ENCODE measurements around the gene DAPP1.

DAPP1 gene

GRCh38 chr4:99894161-99894997, 77.8 kb downstream of the DAPP1 start, which contains the start of gene LAMTOR3:
Gene LAMTOR3, minus strand, starts transcription at chr4:99894427. Its CDS starts 464 bp downstream, at chr4:99893963.
- H3K36me3 ChIP-seq (ENCODE audit: control insufficient read depth, insufficient read depth, low read length): no peaks in the 10 kb centered on the region
- H2AK5ac ChIP-seq (ENCODE audit: low read length): no peak within 1 kb of the TSS

GRCh38 chr4:99894998-99895397, 78.4 kb downstream of the DAPP1 start:
- H3K23ac ChIP-seq (ENCODE audit: low read length): no peak overlapping the region
- no peaks in the 10 kb centered on the region for H3K36me3 ChIP-seq (ENCODE audit: control insufficient read depth, insufficient read depth, low read length)
- no peak overlapping the region for H2BK15ac ChIP-seq (replicated peaks; ENCODE audit: low read depth)
- no peak for DNase-seq
- H3K4ac ChIP-seq (ENCODE audit: low read depth, low read length): no peak overlapping the region
- no peak overlapping the region for H4K5ac ChIP-seq (ENCODE audit: low read length)
- H3K4me1 ChIP-seq (ENCODE audit: control insufficient read depth, low read depth, low read length): peaks cover 2% of the 10 kb centered on the region
- H3K79me1 ChIP-seq (ENCODE audit: low read length): peaks cover 2% of the 10 kb centered on the region
- H2AK5ac ChIP-seq (ENCODE audit: low read length): no peak overlapping the region
- peak overlapping the region; percentile 77 for H3K9ac ChIP-seq (ENCODE audit: low read length)
- H2BK5ac ChIP-seq (ENCODE audit: low read length): no peak overlapping the region
- H3K4me3 ChIP-seq (ENCODE audit: low read length): no peak overlapping the region
- no peak overlapping the region for H3K56ac ChIP-seq (ENCODE audit: low read length)
- no peak overlapping the region for H3K18ac ChIP-seq (ENCODE audit: low read length)
- no peak overlapping the region for H2BK120ac ChIP-seq (ENCODE audit: low read depth, low read length)
- WGBS (ENCODE audit: extremely low coverage, insufficient coverage, low lambda C conversion rate): no CpG with 5 or more reads among the region's 16 CpGs
- no peak overlapping the region for H3K27ac ChIP-seq (ENCODE audit: low read depth, low read length)
- peak overlapping the region; percentile 79 for H3K4me2 ChIP-seq (ENCODE audit: low read length)
- peaks cover 6% of the 10 kb centered on the region for H3K79me2 ChIP-seq (ENCODE audit: control insufficient read depth, insufficient read depth, low read length)
- no peak overlapping the region for H4K8ac ChIP-seq (ENCODE audit: low read depth, low read length)
- H3K27me3 ChIP-seq (ENCODE audit: insufficient read depth, low read length, poor library complexity): no peaks in the 10 kb centered on the region

More at GRCh38 chr4:99894161-99894997, 77.8 kb downstream of the DAPP1 start, which contains the start of gene LAMTOR3:
- no peak within 1 kb of the TSS for H2BK5ac ChIP-seq (ENCODE audit: low read length)
- H2BK15ac ChIP-seq (replicated peaks; ENCODE audit: low read depth): no peak within 1 kb of the TSS
- H3K79me1 ChIP-seq (ENCODE audit: low read length): peaks cover 2% of the 10 kb centered on the region
- H3K4ac ChIP-seq (ENCODE audit: low read depth, low read length): no peak within 1 kb of the TSS
- H4K5ac ChIP-seq (ENCODE audit: low read length): peak within 1 kb of the TSS; percentile 27
- DNase-seq: peak; percentile 96
- H3K23ac ChIP-seq (ENCODE audit: low read length): no peak within 1 kb of the TSS
- H3K9ac ChIP-seq (ENCODE audit: low read length): peak within 1 kb of the TSS; percentile 77
- peak within 1 kb of the TSS; percentile 83 for H3K56ac ChIP-seq (ENCODE audit: low read length)
- H3K4me3 ChIP-seq (ENCODE audit: low read length): peak within 1 kb of the TSS; percentile 83
- no CpG with 5 or more reads among the region's 40 CpGs for WGBS (ENCODE audit: extremely low coverage, insufficient coverage, low lambda C conversion rate)
- peak within 1 kb of the TSS; percentile 21 for H3K18ac ChIP-seq (ENCODE audit: low read length)
- no peaks in the 10 kb centered on the region for H3K27me3 ChIP-seq (ENCODE audit: insufficient read depth, low read length, poor library complexity)
- no peak within 1 kb of the TSS for H2BK120ac ChIP-seq (ENCODE audit: low read depth, low read length)
- peaks cover 2% of the 10 kb centered on the region for H3K4me1 ChIP-seq (ENCODE audit: control insufficient read depth, low read depth, low read length)
- peak within 1 kb of the TSS; percentile 79 for H3K4me2 ChIP-seq (ENCODE audit: low read length)
- peak within 1 kb of the TSS; percentile 93 for H4K8ac ChIP-seq (ENCODE audit: low read depth, low read length)
- H3K79me2 ChIP-seq (ENCODE audit: control insufficient read depth, insufficient read depth, low read length): peaks cover 6% of the 10 kb centered on the region
- H3K27ac ChIP-seq (ENCODE audit: low read depth, low read length): no peak within 1 kb of the TSS

- no peak overlapping the region for H2BK120ac ChIP-seq (ENCODE audit: low read depth, low read length)
- no peak overlapping the region for H2BK15ac ChIP-seq (replicated peaks; ENCODE audit: low read depth)
- H3K9ac ChIP-seq (ENCODE audit: low read length): no peak overlapping the region
- no peak overlapping the region for H3K4me2 ChIP-seq (ENCODE audit: low read length)
- H4K5ac ChIP-seq (ENCODE audit: low read length): no peak overlapping the region
- no peak overlapping the region for H2AK5ac ChIP-seq (ENCODE audit: low read length)
- H4K8ac ChIP-seq (ENCODE audit: low read depth, low read length): no peak overlapping the region
- no peak overlapping the region for H3K27ac ChIP-seq (ENCODE audit: low read depth, low read length)
- H3K23ac ChIP-seq (ENCODE audit: low read length): no peak overlapping the region
- no peak overlapping the region for H3K18ac ChIP-seq (ENCODE audit: low read length)
- H3K79me2 ChIP-seq (ENCODE audit: control insufficient read depth, insufficient read depth, low read length): no peaks in the 10 kb centered on the region
- H2BK5ac ChIP-seq (ENCODE audit: low read length): no peak overlapping the region
- H3K4me3 ChIP-seq (ENCODE audit: low read length): no peak overlapping the region
- H3K4me1 ChIP-seq (ENCODE audit: control insufficient read depth, low read depth, low read length): no peaks in the 10 kb centered on the region
- H3K56ac ChIP-seq (ENCODE audit: low read length): no peak overlapping the region
- DNase-seq: no peak
- no CpG with 5 or more reads among the region's 2 CpGs for WGBS (ENCODE audit: extremely low coverage, insufficient coverage, low lambda C conversion rate)
- no peaks in the 10 kb centered on the region for H3K27me3 ChIP-seq (ENCODE audit: insufficient read depth, low read length, poor library complexity)
- H3K4ac ChIP-seq (ENCODE audit: low read depth, low read length): no peak overlapping the region
- H3K36me3 ChIP-seq (ENCODE audit: control insufficient read depth, insufficient read depth, low read length): no peaks in the 10 kb centered on the region
- H3K79me1 ChIP-seq (ENCODE audit: low read length): peaks cover 2% of the 10 kb centered on the region
Observed at GRCh38 chr4:99915449-99915848, 98.8 kb downstream of the DAPP1 start.

- H4K5ac ChIP-seq (ENCODE audit: low read length): no peak overlapping the region
- no peak overlapping the region for H2BK120ac ChIP-seq (ENCODE audit: low read depth, low read length)
- no peak overlapping the region for H3K23ac ChIP-seq (ENCODE audit: low read length)
- no peak overlapping the region for H4K8ac ChIP-seq (ENCODE audit: low read depth, low read length)
- H2BK5ac ChIP-seq (ENCODE audit: low read length): no peak overlapping the region
- H3K4me1 ChIP-seq (ENCODE audit: control insufficient read depth, low read depth, low read length): no peaks in the 10 kb centered on the region
- no peaks in the 10 kb centered on the region for H3K27me3 ChIP-seq (ENCODE audit: insufficient read depth, low read length, poor library complexity)
- H3K56ac ChIP-seq (ENCODE audit: low read length): no peak overlapping the region
- H2AK5ac ChIP-seq (ENCODE audit: low read length): no peak overlapping the region
- no peak overlapping the region for H3K9ac ChIP-seq (ENCODE audit: low read length)
- H2BK15ac ChIP-seq (replicated peaks; ENCODE audit: low read depth): no peak overlapping the region
- no peak overlapping the region for H3K4ac ChIP-seq (ENCODE audit: low read depth, low read length)
- no peaks in the 10 kb centered on the region for H3K79me2 ChIP-seq (ENCODE audit: control insufficient read depth, insufficient read depth, low read length)
- no peak overlapping the region for H3K27ac ChIP-seq (ENCODE audit: low read depth, low read length)
- H3K36me3 ChIP-seq (ENCODE audit: control insufficient read depth, insufficient read depth, low read length): no peaks in the 10 kb centered on the region
- no peak overlapping the region for H3K18ac ChIP-seq (ENCODE audit: low read length)
- H3K4me3 ChIP-seq (ENCODE audit: low read length): no peak overlapping the region
- WGBS (ENCODE audit: extremely low coverage, insufficient coverage, low lambda C conversion rate): no CpG with 5 or more reads among the region's 3 CpGs
- peaks cover 2% of the 10 kb centered on the region for H3K79me1 ChIP-seq (ENCODE audit: low read length)
- H3K4me2 ChIP-seq (ENCODE audit: low read length): no peak overlapping the region
- no peak for DNase-seq
Observed at GRCh38 chr4:99917575-99917974, 100.9 kb downstream of the DAPP1 start.

GRCh38 chr4:99918656-99919055, 102.0 kb downstream of the DAPP1 start:
- no peak overlapping the region for H2BK120ac ChIP-seq (ENCODE audit: low read depth, low read length)
- H3K9ac ChIP-seq (ENCODE audit: low read length): no peak overlapping the region
- no peak overlapping the region for H3K4me2 ChIP-seq (ENCODE audit: low read length)
- H3K18ac ChIP-seq (ENCODE audit: low read length): no peak overlapping the region
- no peak overlapping the region for H3K56ac ChIP-seq (ENCODE audit: low read length)
- no peak overlapping the region for H4K8ac ChIP-seq (ENCODE audit: low read depth, low read length)
- no peak overlapping the region for H3K4ac ChIP-seq (ENCODE audit: low read depth, low read length)
- WGBS (ENCODE audit: extremely low coverage, insufficient coverage, low lambda C conversion rate): no CpG with 5 or more reads among the region's 2 CpGs
- H2AK5ac ChIP-seq (ENCODE audit: low read length): no peak overlapping the region
- no peaks in the 10 kb centered on the region for H3K79me2 ChIP-seq (ENCODE audit: control insufficient read depth, insufficient read depth, low read length)
- H3K36me3 ChIP-seq (ENCODE audit: control insufficient read depth, insufficient read depth, low read length): no peaks in the 10 kb centered on the region
- no peaks in the 10 kb centered on the region for H3K4me1 ChIP-seq (ENCODE audit: control insufficient read depth, low read depth, low read length)
- no peak overlapping the region for H3K27ac ChIP-seq (ENCODE audit: low read depth, low read length)
- peaks cover 2% of the 10 kb centered on the region for H3K79me1 ChIP-seq (ENCODE audit: low read length)
- no peak overlapping the region for H3K4me3 ChIP-seq (ENCODE audit: low read length)
- H2BK15ac ChIP-seq (replicated peaks; ENCODE audit: low read depth): no peak overlapping the region
- no peak for DNase-seq
- H3K23ac ChIP-seq (ENCODE audit: low read length): no peak overlapping the region
- H4K5ac ChIP-seq (ENCODE audit: low read length): no peak overlapping the region
- no peak overlapping the region for H2BK5ac ChIP-seq (ENCODE audit: low read length)
- no peaks in the 10 kb centered on the region for H3K27me3 ChIP-seq (ENCODE audit: insufficient read depth, low read length, poor library complexity)
